ENCODE results near the gene SUPT3H. TPM values are rescaled to one million over a fixed set of nuclear protein-coding genes. Genes with fewer than 3 reads are reported as not detected.

SUPT3H gene
- total and polyA plus RNA-seq, 2 experiments from 2014 or later = 12.4 to 19.4 TPM

GRCh38 chr6:44954281-44954680 is 423.5 kb downstream of the SUPT3H start:
- no peak for DNase-seq (ENCODE audit: low read depth in 1 of 2, low spot score in 1 of 2)
- Histone ChIP-seq H3K4me1 (ENCODE audit: low read depth) (no peaks in the 10 kb centered on the region), H3K4me3 (no peak overlapping the region), H3K36me3 (no peaks in the 10 kb centered on the region), H3K9me3 (ENCODE audit: low read depth) (no peaks in the 10 kb centered on the region), H3K27ac (no peak overlapping the region), H3K27me3 (no peaks in the 10 kb centered on the region)
- TF ChIP-seq CTCF (IDR thresholded peaks at IDR 0.05; ENCODE audit: low read depth, low read length) = no peak

DNA sequence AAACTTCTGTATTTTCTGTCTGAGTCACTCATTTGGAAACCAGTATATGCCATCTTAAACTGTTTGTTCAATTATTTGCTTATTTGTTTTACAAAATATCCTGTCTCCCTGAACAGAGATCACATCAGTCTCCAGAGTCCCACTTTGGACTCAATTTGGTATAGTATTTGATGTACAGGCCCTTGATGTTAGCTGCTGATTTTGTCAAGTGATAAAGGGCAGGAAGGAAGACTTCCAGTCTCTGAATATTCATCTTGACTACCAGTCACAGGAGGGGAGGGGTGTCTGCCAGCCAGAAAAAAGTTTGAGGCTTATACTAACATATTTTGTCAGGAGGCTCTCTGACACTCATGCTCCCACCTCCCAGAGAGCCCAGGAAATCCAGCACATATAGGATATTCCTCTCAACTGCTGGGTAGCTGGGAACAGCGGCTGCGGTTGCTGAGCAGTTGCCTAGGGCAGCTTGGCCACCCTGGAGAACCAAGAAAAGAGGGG is 426.4 kb downstream of the SUPT3H start:
- Histone ChIP-seq H3K27ac (no peak overlapping the region), H3K27me3 (no peaks in the 10 kb centered on the region)
- TF ChIP-seq CTCF (IDR thresholded peaks at IDR 0.05; ENCODE audit: low read depth, low read length) = no peak

DNA sequence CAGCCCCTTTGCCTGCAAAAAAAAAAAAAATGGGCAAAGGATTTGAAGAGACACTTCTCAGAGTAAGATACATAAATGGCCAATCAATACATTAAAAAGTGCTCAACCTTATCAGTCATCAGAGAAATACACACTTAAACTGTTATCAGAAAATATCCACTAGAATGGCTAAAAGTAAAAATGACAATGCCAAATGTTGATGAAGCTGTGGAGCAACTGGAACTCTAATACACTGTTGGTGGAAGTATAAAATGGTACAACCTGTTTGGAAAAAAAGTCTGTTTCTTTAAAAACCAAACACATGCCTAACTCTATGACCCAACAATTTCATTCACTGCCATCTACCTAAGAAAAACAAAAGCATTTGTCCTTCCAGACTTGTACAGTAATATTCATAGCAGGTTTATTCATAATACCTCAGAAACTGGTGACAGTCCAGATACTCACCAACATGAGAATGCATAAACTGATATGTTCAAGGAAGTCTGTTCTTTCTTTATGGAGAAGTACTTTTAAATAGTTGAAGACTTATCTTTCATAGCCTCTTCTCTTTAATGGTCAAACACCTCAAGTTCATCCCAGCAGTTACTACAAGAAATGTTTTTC is 428.0 kb downstream of the SUPT3H start:
- Histone ChIP-seq H3K4me3 (no peak overlapping the region), H3K27me3 (no peaks in the 10 kb centered on the region), H3K4me1 (ENCODE audit: low read depth) (no peaks in the 10 kb centered on the region), H3K36me3 (no peaks in the 10 kb centered on the region), H3K27ac (no peak overlapping the region), H3K9me3 (ENCODE audit: low read depth) (no peaks in the 10 kb centered on the region)
- no peak for TF ChIP-seq CTCF (IDR thresholded peaks at IDR 0.05; ENCODE audit: low read depth, low read length)
- DNase-seq (ENCODE audit: low read depth in 1 of 2, low spot score in 1 of 2) = no peak

More for the DNA sequence above, 426.4 kb downstream of the SUPT3H start:
- H3K36me3 ChIP-seq = no peaks in the 10 kb centered on the region
- H3K9me3 ChIP-seq (ENCODE audit: low read depth) = no peaks in the 10 kb centered on the region
- H3K4me3 ChIP-seq = no peak overlapping the region
- no peak for DNase-seq (ENCODE audit: low read depth in 1 of 2, low spot score in 1 of 2)
- H3K4me1 ChIP-seq (ENCODE audit: low read depth) = no peaks in the 10 kb centered on the region

GRCh38 chr6:44943541-44943940 is 434.2 kb downstream of the SUPT3H start:
- H3K9me3 ChIP-seq (ENCODE audit: low read depth) = no peaks in the 10 kb centered on the region
- no peak overlapping the region for H3K4me3 ChIP-seq

DNA sequence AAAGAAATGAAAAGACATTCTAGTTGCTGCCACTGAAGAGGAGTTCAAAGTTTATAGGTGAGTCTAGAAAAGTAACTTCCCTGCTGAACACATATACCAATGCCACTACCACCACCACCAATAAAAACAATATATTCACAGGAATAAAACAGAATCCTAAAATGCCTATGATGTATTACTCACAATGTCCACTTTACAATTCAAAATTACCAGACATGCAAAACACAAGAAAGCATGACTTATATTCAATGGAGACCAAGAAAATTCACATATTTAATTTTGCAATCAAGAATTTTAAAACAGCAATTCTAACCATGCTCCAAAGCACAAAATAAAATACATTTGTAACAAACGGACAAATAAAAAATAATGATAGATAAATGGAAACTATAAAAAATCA is 434.9 kb downstream of the SUPT3H start:
- Histone ChIP-seq H3K27ac (no peak overlapping the region), H3K4me3 (no peak overlapping the region), H3K27me3 (no peaks in the 10 kb centered on the region), H3K9me3 (ENCODE audit: low read depth) (no peaks in the 10 kb centered on the region), H3K4me1 (ENCODE audit: low read depth) (no peaks in the 10 kb centered on the region), H3K36me3 (no peaks in the 10 kb centered on the region)
- no peak for DNase-seq (ENCODE audit: low read depth in 1 of 2, low spot score in 1 of 2)
- no peak for TF ChIP-seq CTCF (IDR thresholded peaks at IDR 0.05; ENCODE audit: low read depth, low read length)

More at GRCh38 chr6:44943541-44943940, 434.2 kb downstream of the SUPT3H start:
- H3K36me3 ChIP-seq = no peaks in the 10 kb centered on the region
- H3K27ac ChIP-seq = no peak overlapping the region
- H3K4me1 ChIP-seq (ENCODE audit: low read depth) = no peaks in the 10 kb centered on the region
- no peak for TF ChIP-seq CTCF (IDR thresholded peaks at IDR 0.05; ENCODE audit: low read depth, low read length)
- no peak for DNase-seq (ENCODE audit: low read depth in 1 of 2, low spot score in 1 of 2)
- H3K27me3 ChIP-seq = no peaks in the 10 kb centered on the region
